ENCODE results near the gene SUN1.

GRCh38 chr7:899806-900205, 67.5 kb downstream of the SUN1 start:
- TF ChIP-seq GATA3 (IDR thresholded peaks at IDR 0.05; ENCODE audit: low read depth, low read length) (no peak), GATA2 (IDR thresholded peaks at IDR 0.05; ENCODE audit: low read depth, low read length) (no peak)

Measured in SH-SY5Y (cell line).